PC-9 (cell line): ENCODE results near the gene LRRC8C. TPM values are rescaled to one million over a fixed set of nuclear protein-coding genes. Genes with fewer than 3 reads are reported as not detected.

ENCODE experiments used
- BruUV-seq: library from RNA; stranded (reverse); fragments of 400-500 nt; replicated peaks from 2 replicates; lab custom pipeline; 2021; lab: Mats Ljungman, UMichigan
- CTCF ChIA-PET: fragments of 300-600 bp; sonication (Branson Sonifier 250); formaldehyde crosslinking; loops from one replicate; lab custom pipeline; 2022; ENCODE audit warnings: antibody characterized with exemption; lab: Charles Lee
- POLR2A ChIA-PET: fragments of 300-600 bp; sonication (Branson Sonifier 250); formaldehyde crosslinking; loops from one replicate; lab custom pipeline; 2022; ENCODE audit warnings: antibody characterized with exemption; ENCODE audit not compliant: unreplicated experiment; lab: Charles Lee
- DNase-seq, 2 experiments: peaks; one replicate each; pipeline versions ENCODE4 v3.0.0 to v3.0.0-alpha.2; 2015 to 2022; ENCODE audit warnings: mixed read lengths in 1 of 2
- H2AFZ ChIP-seq: fragments of 200-600 bp; sonication (generic); 2 replicates; pipeline ENCODE4 v1.8.1; 2017; ENCODE audit warnings: antibody characterized with exemption
- H3F3A ChIP-seq: fragments of 200-600 bp; sonication (generic); 2 replicates; pipeline ENCODE4 v1.8.1; 2017; ENCODE audit warnings: antibody characterized with exemption, mild to moderate bottlenecking, low read depth; ENCODE audit not compliant: insufficient read depth
- H3K27ac ChIP-seq: fragments of 200-600 bp; sonication (generic); 2 replicates; pipeline ENCODE4 v1.6.1; 2016; ENCODE audit warnings: mixed run types
- H3K27me3 ChIP-seq: fragments of 200-600 bp; sonication (generic); 2 replicates; pipeline ENCODE4 v1.6.1; 2016; ENCODE audit warnings: low read depth, mixed run types; ENCODE audit not compliant: insufficient read depth
- H3K36me3 ChIP-seq: fragments of 200-600 bp; sonication (generic); 2 replicates; pipeline ENCODE4 v1.6.1; 2016; ENCODE audit warnings: low read depth, mixed run types
- H3K4me1 ChIP-seq: fragments of 200-600 bp; sonication (generic); replicated peaks from 2 replicates; pipeline ENCODE4 v1.6.1; 2016; ENCODE audit warnings: mixed run types; ENCODE audit not compliant: insufficient read depth
- H3K4me2 ChIP-seq: fragments of 200-600 bp; sonication (generic); 2 replicates; pipeline ENCODE4 v1.6.1; 2017; ENCODE audit warnings: mixed run types
- H3K4me3 ChIP-seq: fragments of 200-600 bp; sonication (generic); 2 replicates; pipeline ENCODE4 v1.6.1; 2016; ENCODE audit warnings: mixed run types
- H3K79me2 ChIP-seq: fragments of 200-600 bp; sonication (generic); 2 replicates; pipeline ENCODE4 v1.6.1; 2017; ENCODE audit warnings: low read depth, mixed run types
- H3K9me2 ChIP-seq: fragments of 200-600 bp; sonication (generic); 2 replicates; pipeline ENCODE4 v1.8.1; 2017; ENCODE audit warnings: mild to moderate bottlenecking; ENCODE audit not compliant: insufficient read depth
- H3K9me3 ChIP-seq: fragments of 200-600 bp; sonication (generic); 2 replicates; pipeline ENCODE4 v1.8.1; 2016; ENCODE audit warnings: low read depth; ENCODE audit not compliant: insufficient read depth
- H4K20me1 ChIP-seq: fragments of 200-600 bp; sonication (generic); 2 replicates; pipeline ENCODE4 v1.8.1; 2017; ENCODE audit not compliant: insufficient read depth
- CTCF ChIP-seq: fragments of 200-600 bp; sonication (generic); conservative IDR thresholded peaks from 2 replicates; pipeline ENCODE4 v1.6.1; 2017; ENCODE audit warnings: mixed run types, antibody characterized with exemption, mild to moderate bottlenecking, moderate library complexity
- EZH2 ChIP-seq: fragments of 200-600 bp; sonication (generic); IDR thresholded peaks from 2 replicates; pipeline ENCODE4 v1.8.0; 2017; ENCODE audit warnings: antibody characterized with exemption, low read depth
- intact Hi-C: fragments of 100-400 bp; cut with micrococcal nuclease; formaldehyde crosslinking; loops from one replicate; pipeline ENCODE4 v1.10.0; 2022; ENCODE audit not compliant: unreplicated experiment
- total RNA-seq: library from RNA; stranded (reverse); gene quantifications from 2 replicates; pipeline ENCODE4 v1.2.3, GENCODE V29; 2021

The LRRC8C gene
- total RNA-seq, 1 experiment from 2014 or later, result 2.2 TPM

- POLR2A ChIA-PET, result no interaction called here
- Histone ChIP-seq H3K4me3 (no peak overlapping the region), H2AFZ (no peak overlapping the region), H3F3A (no peaks in the 10 kb centered on the region), H3K9me3 (no peaks in the 10 kb centered on the region), H3K4me2 (no peak overlapping the region), H3K36me3 (no peaks in the 10 kb centered on the region), H3K27ac (no peak overlapping the region), H3K9me2 (no peaks in the 10 kb centered on the region), H3K4me1 (no peaks in the 10 kb centered on the region), H4K20me1 (no peaks in the 10 kb centered on the region), H3K79me2 (no peaks in the 10 kb centered on the region), H3K27me3 (no peaks in the 10 kb centered on the region)
- BruUV-seq, result no TSS peak
- no peak for DNase-seq
- intact Hi-C loops, result no loop called here
- TF ChIP-seq EZH2, result no peak
- CTCF ChIA-PET, result no interaction called here
These were observed 113.7 kb downstream of the LRRC8C start for GRCh38 chr1:89746424-89747149.

DNA sequence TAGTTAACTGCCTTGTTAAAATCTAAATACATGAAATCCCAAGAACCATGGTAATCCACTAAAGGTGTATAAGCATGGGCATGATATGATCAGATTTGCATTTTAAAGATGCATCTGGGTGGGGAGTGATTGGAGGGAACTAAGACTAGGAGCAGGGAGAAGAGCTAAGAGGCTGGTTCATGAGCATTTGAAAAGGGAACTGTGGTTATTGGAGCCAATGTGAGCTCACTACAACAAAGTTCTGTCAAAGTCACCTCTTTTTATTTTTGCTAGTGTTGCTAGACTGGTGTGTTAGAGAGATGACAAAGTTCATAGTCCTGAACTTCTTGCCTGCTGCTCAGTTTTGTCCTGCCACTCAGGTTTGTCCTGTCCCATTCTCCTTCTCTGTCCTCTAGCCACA lies 120.8 kb downstream of the LRRC8C start:
- ChIA-PET CTCF (no interaction called here), POLR2A (no interaction called here)
- Histone ChIP-seq H3F3A (no peaks in the 10 kb centered on the region), H3K79me2 (no peaks in the 10 kb centered on the region), H3K9me3 (no peaks in the 10 kb centered on the region), H3K9me2 (no peaks in the 10 kb centered on the region), H4K20me1 (no peaks in the 10 kb centered on the region), H3K27me3 (no peaks in the 10 kb centered on the region), H3K27ac (no peak overlapping the region), H2AFZ (no peak overlapping the region), H3K4me2 (no peak overlapping the region), H3K36me3 (no peaks in the 10 kb centered on the region), H3K4me1 (no peaks in the 10 kb centered on the region), H3K4me3 (no peak overlapping the region)
- no peak for DNase-seq
- intact Hi-C loops, result no loop called here
- no TSS peak for BruUV-seq
- TF ChIP-seq EZH2 (no peak), CTCF (no peak)

GRCh38 chr1:89754518-89754917 lies 121.6 kb downstream of the LRRC8C start:
- Histone ChIP-seq H3K4me2 (no peak overlapping the region), H3K9me3 (no peaks in the 10 kb centered on the region), H3K4me1 (no peaks in the 10 kb centered on the region), H3K36me3 (no peaks in the 10 kb centered on the region), H4K20me1 (no peaks in the 10 kb centered on the region), H3K27me3 (no peaks in the 10 kb centered on the region), H3K9me2 (no peaks in the 10 kb centered on the region), H3F3A (no peaks in the 10 kb centered on the region), H2AFZ (no peak overlapping the region), H3K27ac (no peak overlapping the region), H3K79me2 (no peaks in the 10 kb centered on the region), H3K4me3 (no peak overlapping the region)
- ChIA-PET CTCF (no interaction called here), POLR2A (interaction anchor here (0.6 kb wide), 1 partner anchor 115 kb away, joined by 4 read pairs; no protein-coding TSS in a partner anchor)
- TF ChIP-seq CTCF (no peak), EZH2 (no peak)
- intact Hi-C loops, result no loop called here
- no peak for DNase-seq
- BruUV-seq, result no TSS peak

DNA sequence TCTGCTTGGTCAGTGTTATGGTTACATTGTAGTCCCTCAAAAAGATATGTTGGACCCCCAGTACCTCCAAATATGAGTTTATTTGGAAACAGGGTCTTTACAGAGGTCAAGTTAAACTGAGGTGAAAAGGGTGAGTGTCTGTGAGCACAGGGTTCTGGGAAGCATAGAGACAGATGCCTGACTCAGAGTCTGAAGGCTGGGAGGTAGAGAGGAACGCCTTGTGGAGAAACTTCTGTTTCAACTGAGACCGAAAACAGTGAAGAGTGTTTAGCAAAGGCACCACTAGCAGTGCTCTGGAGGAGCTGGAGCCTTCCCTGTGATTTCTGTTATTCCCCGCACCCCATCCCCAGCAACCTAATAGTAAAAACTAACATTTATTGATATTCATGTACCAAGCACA lies 122.7 kb downstream of the LRRC8C start:
- POLR2A ChIA-PET, result no interaction called here
- H3K27ac ChIP-seq, result no peak overlapping the region
- no peaks in the 10 kb centered on the region for H3K79me2 ChIP-seq
- H3K4me1 ChIP-seq, result no peaks in the 10 kb centered on the region
- H2AFZ ChIP-seq, result no peak overlapping the region
- intact Hi-C loops, result no loop called here
- no peak overlapping the region for H3K4me3 ChIP-seq
- no peaks in the 10 kb centered on the region for H3K9me2 ChIP-seq
- no TSS peak for BruUV-seq
- CTCF ChIA-PET, result no interaction called here
- H4K20me1 ChIP-seq, result no peaks in the 10 kb centered on the region
- no peaks in the 10 kb centered on the region for H3K36me3 ChIP-seq
- no peaks in the 10 kb centered on the region for H3F3A ChIP-seq
- H3K4me2 ChIP-seq, result no peak overlapping the region
- DNase-seq, result no peak
- TF ChIP-seq EZH2 (no peak), CTCF (no peak)
- H3K9me3 ChIP-seq, result no peaks in the 10 kb centered on the region
- H3K27me3 ChIP-seq, result no peaks in the 10 kb centered on the region
